ENCODE data around the gene MACROH2A1. TPM values are rescaled to one million over a fixed set of nuclear protein-coding genes. Genes with fewer than 3 reads are reported as not detected.

The MACROH2A1 gene
- polyA plus RNA-seq, 1 of the 3 experiments (the other 2 are of a cell fraction): 165 TPM

DNA sequence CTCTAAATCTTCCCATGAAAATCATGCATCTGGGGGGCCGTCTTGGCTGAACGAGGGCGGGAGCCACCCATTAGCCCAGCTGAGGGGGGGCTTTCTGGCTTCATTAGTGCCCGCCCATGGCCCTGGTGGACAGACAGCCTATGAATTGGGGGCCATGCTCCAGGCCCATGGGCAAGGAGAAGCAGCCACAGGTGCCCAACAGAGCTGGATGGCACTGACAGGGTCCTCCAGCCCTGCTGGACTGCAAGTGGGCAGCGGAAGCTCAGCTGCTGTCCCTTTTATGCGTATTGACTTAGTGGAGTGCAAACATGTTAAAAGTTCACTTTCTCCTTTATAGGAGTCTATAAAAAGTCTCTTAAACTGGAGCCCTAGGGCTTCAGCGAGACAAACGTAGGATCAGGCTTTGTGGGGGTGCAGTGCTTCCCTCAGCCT is 75.3 kb downstream of the MACROH2A1 start:
- TF ChIP-seq EZH2phosphoT487 (IDR thresholded peaks at IDR 0.05; ENCODE audit: borderline replicate concordance, low read depth): no peak
- TF ChIP-seq TAF1 (IDR thresholded peaks at IDR 0.05; ENCODE audit: borderline replicate concordance, low read depth, low read length): no peak
- TF ChIP-seq NFIC (IDR thresholded peaks at IDR 0.05; ENCODE audit: borderline replicate concordance): no peak
- TF ChIP-seq YY1 (IDR thresholded peaks at IDR 0.05; ENCODE audit: low read depth): no peak
- TF ChIP-seq RFX5 (IDR thresholded peaks at IDR 0.05; ENCODE audit: low read length): no peak
- no peak for TF ChIP-seq JUND (IDR thresholded peaks at IDR 0.05)
- TF ChIP-seq SIN3A (IDR thresholded peaks at IDR 0.05; ENCODE audit: borderline replicate concordance, low read depth, low read length): no peak
- no peak for TF ChIP-seq EP300 (IDR thresholded peaks at IDR 0.05; ENCODE audit: borderline replicate concordance in 1 of 2, low read depth in 1 of 2, low read length in 1 of 2)
- TF ChIP-seq USF1 (IDR thresholded peaks at IDR 0.05; ENCODE audit: borderline replicate concordance, low read depth): no peak
- TF ChIP-seq FOSL2 (IDR thresholded peaks at IDR 0.05; ENCODE audit: borderline replicate concordance, low read depth): no peak
- no peak for TF ChIP-seq REST (IDR thresholded peaks at IDR 0.05; ENCODE audit: low read depth, low read length)
- TF ChIP-seq SMC3 (IDR thresholded peaks at IDR 0.05; ENCODE audit: low read depth, low read length): no peak
- no peak for TF ChIP-seq GATA2 (CRISPR knock-in tag; IDR thresholded peaks at IDR 0.05)
- no peak for TF ChIP-seq NRF1 (IDR thresholded peaks at IDR 0.05; ENCODE audit: low read depth, low read length)
- TF ChIP-seq, protein P1, sequence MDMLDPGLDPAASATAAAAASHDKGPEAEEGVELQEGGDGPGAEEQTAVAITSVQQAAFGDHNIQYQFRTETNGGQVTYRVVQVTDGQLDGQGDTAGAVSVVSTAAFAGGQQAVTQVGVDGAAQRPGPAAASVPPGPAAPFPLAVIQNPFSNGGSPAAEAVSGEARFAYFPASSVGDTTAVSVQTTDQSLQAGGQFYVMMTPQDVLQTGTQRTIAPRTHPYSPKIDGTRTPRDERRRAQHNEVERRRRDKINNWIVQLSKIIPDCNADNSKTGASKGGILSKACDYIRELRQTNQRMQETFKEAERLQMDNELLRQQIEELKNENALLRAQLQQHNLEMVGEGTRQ (IDR thresholded peaks at IDR 0.05; ENCODE audit: borderline replicate concordance, low read depth, low read length): no peak
- no peak for TF ChIP-seq CHD2 (IDR thresholded peaks at IDR 0.05; ENCODE audit: low read length, partially characterized antibody)
- no peak for TF ChIP-seq POLR2AphosphoS5 (IDR thresholded peaks at IDR 0.05; ENCODE audit: low read depth, low read length)
- TF ChIP-seq, protein P2, sequence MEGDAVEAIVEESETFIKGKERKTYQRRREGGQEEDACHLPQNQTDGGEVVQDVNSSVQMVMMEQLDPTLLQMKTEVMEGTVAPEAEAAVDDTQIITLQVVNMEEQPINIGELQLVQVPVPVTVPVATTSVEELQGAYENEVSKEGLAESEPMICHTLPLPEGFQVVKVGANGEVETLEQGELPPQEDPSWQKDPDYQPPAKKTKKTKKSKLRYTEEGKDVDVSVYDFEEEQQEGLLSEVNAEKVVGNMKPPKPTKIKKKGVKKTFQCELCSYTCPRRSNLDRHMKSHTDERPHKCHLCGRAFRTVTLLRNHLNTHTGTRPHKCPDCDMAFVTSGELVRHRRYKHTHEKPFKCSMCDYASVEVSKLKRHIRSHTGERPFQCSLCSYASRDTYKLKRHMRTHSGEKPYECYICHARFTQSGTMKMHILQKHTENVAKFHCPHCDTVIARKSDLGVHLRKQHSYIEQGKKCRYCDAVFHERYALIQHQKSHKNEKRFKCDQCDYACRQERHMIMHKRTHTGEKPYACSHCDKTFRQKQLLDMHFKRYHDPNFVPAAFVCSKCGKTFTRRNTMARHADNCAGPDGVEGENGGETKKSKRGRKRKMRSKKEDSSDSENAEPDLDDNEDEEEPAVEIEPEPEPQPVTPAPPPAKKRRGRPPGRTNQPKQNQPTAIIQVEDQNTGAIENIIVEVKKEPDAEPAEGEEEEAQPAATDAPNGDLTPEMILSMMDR (IDR thresholded peaks at IDR 0.05): no peak
- no peak for DNase-seq
- H3K9me2 ChIP-seq: no peaks in the 10 kb centered on the region
- POLR2A ChIA-PET: no interaction called here
- no peak overlapping the region for H3K27ac ChIP-seq (ENCODE audit: low read depth in 2 of 2, low read length in 1 of 2)
- no peaks in the 10 kb centered on the region for H3K27me3 ChIP-seq (ENCODE audit: insufficient read depth)
- H3K4me1 ChIP-seq (ENCODE audit: control insufficient read depth in 1 of 2, insufficient read depth in 2 of 2, low read depth in 1 of 2, low read length in 1 of 2): no peaks in the 10 kb centered on the region; a peak in 1 of 4 replicates
- no peaks in the 10 kb centered on the region for H3F3A ChIP-seq (replicated peaks; ENCODE audit: insufficient read depth)
- H3K4me2 ChIP-seq: no peak overlapping the region
- H3K4me3 ChIP-seq (ENCODE audit: low read depth in 2 of 2, low read length in 1 of 2): no peak overlapping the region
- H3K36me3 ChIP-seq (replicated peaks in 1 of 2; ENCODE audit: control insufficient read depth in 1 of 2, insufficient read depth in 2 of 2, low read length in 1 of 2): no peaks in the 10 kb centered on the region
- H4K20me1 ChIP-seq (ENCODE audit: insufficient read depth): no peaks in the 10 kb centered on the region
- H3K9ac ChIP-seq: no peak overlapping the region
- H3K9me3 ChIP-seq: no peaks in the 10 kb centered on the region
- 89% methylated on average over 8 of the region's 8 CpGs for WGBS (ENCODE audit: low lambda C conversion rate)
- H3K79me2 ChIP-seq (ENCODE audit: insufficient read depth): no peaks in the 10 kb centered on the region
- CTCF ChIA-PET: interaction anchor here (1.3 to 3.2 kb wide), 4 partner anchors 8 to 134 kb away, joined by 4 to 17 read pairs (median 6); no protein-coding TSS in a partner anchor
- H2AFZ ChIP-seq (ENCODE audit: low read depth): no peak overlapping the region

Measured in SK-N-SH (cell line).